B cell (primary cell): Measurements from ENCODE around the gene TMEM132D. TPM values are rescaled to one million over a fixed set of nuclear protein-coding genes. Genes with fewer than 3 reads are reported as not detected.
"Not testable (repeated sequence)": the region's sequence is repeated elsewhere in the genome, so short reads cannot be mapped to it uniquely, and the experiment has no call there.

Experiments
- ATAC-seq: fragments of 200-7000 bp; cut with Tn5 transposase; one replicate; pipeline ENCODE4 v1.10.0; 2021; ENCODE audit warnings: low read depth, mild to moderate bottlenecking, moderate number of reproducible peaks, moderate library complexity
- CTCF ChIA-PET: fragments of 350-600 bp; sonication (Branson Sonifier 250); formaldehyde crosslinking; loops from one replicate; lab custom pipeline; 2021; ENCODE audit warnings: antibody characterized with exemption, inconsistent platforms; lab: Charles Lee
- POLR2A ChIA-PET: fragments of 350-600 bp; sonication (Branson Sonifier 250); formaldehyde crosslinking; loops from one replicate; lab custom pipeline; 2021; ENCODE audit warnings: antibody characterized with exemption; lab: Charles Lee
- DNase-seq: peaks from one replicate; pipeline ENCODE4 v3.0.0; 2013
- H2AFZ ChIP-seq: 2 replicates; pipeline ENCODE4 v1.6.1; 2012; ENCODE audit warnings: mild to moderate bottlenecking, low read depth, low read length; ENCODE audit not compliant: insufficient read depth, poor library complexity, severe bottlenecking
- H3K27ac ChIP-seq, 2 donors: 1 replicate in 1 of 2; 2 replicates in 1 of 2; pipeline ENCODE4 v1.5.1; 2012 to 2013; ENCODE audit warnings: low read length in 2 of 2, mild to moderate bottlenecking in 2 of 2, moderate library complexity in 1 of 2
- H3K27me3 ChIP-seq, 4 experiments: fragments of 200-600 bp in 1 of 4; sonication (generic) in 1 of 4; replicated peaks in 1 of 4; 1 replicate in 2 of 4; 2 replicates in 2 of 4; pipeline versions ENCODE4 v1.6.1 to v1.7.0; 2013 to 2016; ENCODE audit warnings: low read length in 3 of 4, mild to moderate bottlenecking in 2 of 4, mixed read lengths in 1 of 4, moderate library complexity in 1 of 4; ENCODE audit not compliant: insufficient read depth in 4 of 4, control insufficient read depth in 3 of 4; ENCODE audit errors: control extremely low read depth in 1 of 4
- H3K36me3 ChIP-seq, 2 experiments: replicated peaks in 1 of 2; 1 replicate in 1 of 2; 2 replicates in 1 of 2; pipeline versions ENCODE4 v1.6.1 to v1.7.1; 2013; ENCODE audit warnings: low read length in 1 of 2; ENCODE audit not compliant: insufficient read depth in 2 of 2, control insufficient read depth in 1 of 2; ENCODE audit errors: control extremely low read depth in 1 of 2, extremely low read depth in 1 of 2
- H3K4me1 ChIP-seq, 2 donors: fragments of 200-600 bp in 1 of 2; sonication (generic) in 1 of 2; 1 replicate in 1 of 2; 2 replicates in 1 of 2; pipeline versions ENCODE4 v1.5.1 to v1.6.1; 2013 to 2017; ENCODE audit warnings: low read length in 2 of 2; ENCODE audit not compliant: control insufficient read depth in 2 of 2, insufficient read depth in 2 of 2
- H3K4me2 ChIP-seq: replicated peaks from 2 replicates; pipeline ENCODE3; 2012; ENCODE audit warnings: mild to moderate bottlenecking, low read depth, low read length; ENCODE audit not compliant: poor library complexity, severe bottlenecking
- H3K4me3 ChIP-seq, 5 experiments: fragments of 200-600 bp in 1 of 5; sonication (generic) in 1 of 5; 1 replicate in 3 of 5; 2 replicates in 2 of 5; pipeline versions ENCODE4 v1.5.1 to v1.7.0; 2011 to 2016; ENCODE audit warnings: low read length in 4 of 5, mild to moderate bottlenecking in 4 of 5, low read depth in 2 of 5, control low read depth in 1 of 5, moderate library complexity in 1 of 5; ENCODE audit not compliant: insufficient read depth in 1 of 5; ENCODE audit errors: control extremely low read depth in 1 of 5, extremely low read depth in 1 of 5
- H3K79me2 ChIP-seq: fragments of 200-600 bp; sonication (generic); one replicate; pipeline ENCODE4 v1.6.0; 2016; ENCODE audit warnings: low read length; ENCODE audit not compliant: control insufficient read depth, insufficient read depth
- H3K9ac ChIP-seq: fragments of 200-600 bp; sonication (generic); 2 replicates; pipeline ENCODE4 v1.6.1; 2017; ENCODE audit warnings: mild to moderate bottlenecking, low read length, moderate library complexity
- H3K9me3 ChIP-seq, 3 donors: one replicate each; pipeline versions ENCODE4 v1.6.1 to v1.7.1; 2013; ENCODE audit warnings: low read length in 2 of 3; ENCODE audit not compliant: control insufficient read depth in 2 of 3, insufficient read depth in 1 of 3; ENCODE audit errors: control extremely low read depth in 1 of 3
- H4K20me1 ChIP-seq: 2 replicates; pipeline ENCODE4 v1.6.0; 2012; ENCODE audit warnings: mild to moderate bottlenecking, low read length; ENCODE audit not compliant: insufficient read depth, control insufficient read depth, poor library complexity, severe bottlenecking
- H3K27ac Mint-ChIP-seq: one replicate; pipeline ENCODE4 v1.8.0; 2021; ENCODE audit warnings: mixed read lengths
- H3K27me3 Mint-ChIP-seq: one replicate; pipeline ENCODE4 v1.8.0; 2021; ENCODE audit warnings: mixed read lengths
- H3K4me1 Mint-ChIP-seq: one replicate; pipeline ENCODE4 v1.8.0; 2021; ENCODE audit warnings: mixed read lengths
- H3K4me3 Mint-ChIP-seq: one replicate; pipeline ENCODE4 v1.8.0; 2021; ENCODE audit warnings: mixed read lengths
- H3K9me3 Mint-ChIP-seq: one replicate; pipeline ENCODE4 v1.8.0; 2022; ENCODE audit warnings: mixed read lengths; ENCODE audit not compliant: insufficient read depth
- CTCF ChIP-seq: fragments of 200-600 bp; IDR thresholded peaks from one replicate; pipeline ENCODE4 v1.8.0; 2022; ENCODE audit warnings: antibody characterized with exemption, mild to moderate bottlenecking
- EZH2 ChIP-seq: IDR thresholded peaks from 2 replicates; pipeline ENCODE4 v1.6.1; 2012; ENCODE audit warnings: borderline replicate concordance, low read depth, mild to moderate bottlenecking, moderate library complexity, low read length; ENCODE audit not compliant: insufficient read depth, poor library complexity, severe bottlenecking
- WGBS: methylation state at CpG from one replicate; pipeline ENCODE4 v1.1.5; 2013; ENCODE audit warnings: missing lambda C conversion rate; ENCODE audit not compliant: insufficient coverage; 5-methylcytosine and 5-hydroxymethylcytosine counted together
- intact Hi-C: fragments of 100-400 bp; cut with micrococcal nuclease; formaldehyde crosslinking; loops from one replicate; pipeline ENCODE4 v1.10.0; 2022
- polyA plus RNA-seq: library from polyadenylated mRNA; depleted of rRNA; stranded (reverse); fragments of >200 nt; gene quantifications from 2 replicates; pipeline ENCODE4 v1.2.3, GENCODE V29; 2012
- total RNA-seq, 2 donors: library from RNA; stranded (reverse); fragments of 120-200 nt in 1 of 2; gene quantifications; 1 replicate in 1 of 2; 2 replicates in 1 of 2; pipeline versions ENCODE4 v1.2.3 to v1.2.4, GENCODE V29; 2013 to 2022

Gene TMEM132D
- total and polyA plus RNA-seq, 2 donors (not counting 1 experiment from before 2014, with no cell fraction given) = not detected

- intact Hi-C loops = no loop called here
- H3K36me3 ChIP-seq = no peaks in the 10 kb centered on the region
- no peaks in the 10 kb centered on the region for H3K27me3 ChIP-seq
- Mint-ChIP-seq H3K9me3 (no peaks in the 10 kb centered on the region), H3K27ac (no peak overlapping the region), H3K27me3 (no peaks in the 10 kb centered on the region), H3K4me3 (no peak overlapping the region), H3K4me1 (no peaks in the 10 kb centered on the region)
- peaks cover 0 to 10% (median 0%) of the 10 kb centered on the region in 3 donors for H3K9me3 ChIP-seq
- POLR2A ChIA-PET = no interaction called here
- no peaks in the 10 kb centered on the region for H3K4me1 ChIP-seq
- CTCF ChIA-PET = interaction anchor here (0.7 kb wide), 1 partner anchor 503 kb away, joined by 3 read pairs; no protein-coding TSS in a partner anchor
- ATAC-seq (no peak), DNase-seq (no peak)
- no peaks in the 10 kb centered on the region for H4K20me1 ChIP-seq
- no peak overlapping the region for H3K9ac ChIP-seq
- no peak overlapping the region for H3K4me2 ChIP-seq
- H3K79me2 ChIP-seq = no peaks in the 10 kb centered on the region
- H3K27ac ChIP-seq = no peak overlapping the region
- TF ChIP-seq EZH2 (no peak), CTCF (no peak)
- WGBS = no CpG with 5 or more reads among the region's 3 CpGs
- H3K4me3 ChIP-seq = no peak overlapping the region
- no peak overlapping the region for H2AFZ ChIP-seq
Observed at GRCh38 chr12:129540249-129540648, 363.6 kb downstream of the TMEM132D start.

- POLR2A ChIA-PET, H3K4me3 ChIP-seq, H3K27me3 Mint-ChIP-seq, CTCF ChIA-PET, H3K36me3 ChIP-seq, H3K9me3 Mint-ChIP-seq, H3K27ac Mint-ChIP-seq, H3K79me2 ChIP-seq, H4K20me1 ChIP-seq, H3K4me2 ChIP-seq, H3K4me1 ChIP-seq, H3K4me1 Mint-ChIP-seq, H3K4me3 Mint-ChIP-seq, ATAC-seq, H3K9ac ChIP-seq, H3K27me3 ChIP-seq, H3K27ac ChIP-seq, DNase-seq, intact Hi-C loops, H2AFZ ChIP-seq: not testable (repeated sequence)
- H3K9me3 ChIP-seq = peaks cover 0 to 10% (median 0%) of the 10 kb centered on the region in 3 donors
- WGBS = 84% methylated on average over 11 of the region's 15 CpGs
Observed at GRCh38 chr12:129538724-129539335, 365.0 kb downstream of the TMEM132D start.
